Smooth muscle cell (in vitro differentiated cells): Measurements from ENCODE around the gene IPO13. TPM values are rescaled to one million over a fixed set of nuclear protein-coding genes. Genes with fewer than 3 reads are reported as not detected.

Experiments used
- DNase-seq: peaks from one replicate; lab custom pipeline; 2025; ENCODE audit not compliant: unreplicated experiment; lab: John Stamatoyannopoulos, UW
- H2AFZ ChIP-seq: fragments of 200-600 bp; sonication (generic); 2 replicates; pipeline ENCODE4 v1.6.0; 2016; ENCODE audit warnings: antibody characterized with exemption, low read depth, mild to moderate bottlenecking
- H3F3A ChIP-seq: fragments of 200-600 bp; sonication (generic); 2 replicates; pipeline ENCODE4 v1.6.0; 2017; ENCODE audit warnings: antibody characterized with exemption, low read depth
- H3K27ac ChIP-seq: fragments of 200-600 bp; sonication (generic); 2 replicates; pipeline ENCODE4 v1.5.1; 2016; ENCODE audit warnings: low read depth, mild to moderate bottlenecking
- H3K27me3 ChIP-seq: fragments of 200-600 bp; sonication (generic); 2 replicates; pipeline ENCODE4 v1.6.1; 2016; ENCODE audit warnings: low read depth, mild to moderate bottlenecking
- H3K36me3 ChIP-seq: fragments of 200-600 bp; sonication (generic); 2 replicates; pipeline ENCODE4 v1.5.1; 2016; ENCODE audit warnings: low read depth
- H3K4me1 ChIP-seq: fragments of 200-600 bp; sonication (generic); 2 replicates; pipeline ENCODE4 v1.5.1; 2016; ENCODE audit warnings: low read depth
- H3K4me2 ChIP-seq: fragments of 200-600 bp; sonication (generic); 2 replicates; pipeline ENCODE4 v1.6.0; 2016; ENCODE audit warnings: mild to moderate bottlenecking
- H3K4me3 ChIP-seq: fragments of 200-600 bp; sonication (generic); 2 replicates; pipeline ENCODE4 v1.5.1; 2016; ENCODE audit warnings: mild to moderate bottlenecking
- H3K79me2 ChIP-seq: fragments of 200-600 bp; sonication (generic); 2 replicates; pipeline ENCODE4 v1.6.0; 2016; ENCODE audit warnings: low read depth, mild to moderate bottlenecking
- H3K9ac ChIP-seq: fragments of 200-600 bp; sonication (generic); 2 replicates; pipeline ENCODE4 v1.6.0; 2016; ENCODE audit warnings: low read depth
- H3K9me3 ChIP-seq: fragments of 200-600 bp; sonication (generic); replicated peaks from 2 replicates; pipeline ENCODE4 v1.5.1; 2016; ENCODE audit warnings: low read depth
- H4K20me1 ChIP-seq: fragments of 200-600 bp; sonication (generic); 2 replicates; pipeline ENCODE4 v1.6.0; 2016; ENCODE audit warnings: low read depth
- WGBS: methylation state at CpG from one replicate; pipeline ENCODE4 v1.1.7; 2016; ENCODE audit warnings: low lambda C conversion rate; 5-methylcytosine and 5-hydroxymethylcytosine counted together
- polyA plus RNA-seq: library from polyadenylated mRNA; unstranded; fragments of >200 nt; fragmentation: Nextera tagmentation; extraction: Ambion mirVana; gene quantifications from 2 replicates; pipeline ENCODE4 v1.2.1, GENCODE V29; 2016
- total RNA-seq: library from RNA; depleted of rRNA; stranded (reverse); fragments of >200 nt; gene quantifications from 2 replicates; pipeline ENCODE4 v1.2.3, GENCODE V29; 2014
- TF ChIP-seq, protein P1 (sequence below): fragments of 200-600 bp; sonication (generic); IDR thresholded peaks from 2 replicates; pipeline ENCODE4 v1.5.1; 2017; ENCODE audit warnings: borderline replicate concordance, mild to moderate bottlenecking, antibody characterized with exemption; ENCODE audit not compliant: insufficient read depth, poor library complexity, severe bottlenecking

IPO13 gene
- total and polyA plus RNA-seq, 2 experiments from 2014 or later: 10.4 to 21.2 TPM

DNA sequence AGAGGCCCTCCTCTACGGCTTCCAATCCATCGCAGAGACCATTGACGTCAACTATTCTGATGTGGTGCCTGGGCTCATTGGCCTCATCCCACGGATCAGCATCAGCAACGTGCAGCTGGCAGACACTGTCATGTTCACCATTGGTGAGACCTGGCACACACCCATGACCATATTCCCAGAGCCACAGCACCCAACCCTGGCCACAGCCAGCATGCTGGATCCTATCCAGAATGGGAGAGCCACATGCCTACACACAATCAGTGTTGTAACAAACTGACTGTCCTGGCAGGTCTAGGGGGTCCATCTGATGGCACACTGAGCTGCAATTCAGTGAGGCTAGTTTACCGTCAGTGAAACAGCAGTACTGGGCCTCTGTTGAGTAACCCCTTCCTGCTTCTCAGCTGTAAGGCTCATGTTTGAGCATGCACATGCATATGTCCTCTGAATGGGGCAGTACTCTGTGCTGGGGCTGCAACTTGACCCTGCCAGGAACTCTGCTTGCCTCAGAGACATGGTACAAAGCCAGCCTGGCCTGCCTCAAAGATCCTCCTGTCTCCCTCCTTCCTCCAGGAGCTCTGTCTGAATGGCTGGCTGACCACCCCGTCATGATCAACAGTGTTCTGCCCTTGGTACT is 10.8 kb downstream of the IPO13 start:
- no peak for DNase-seq
- 94% methylated on average over 7 of the region's 7 CpGs for WGBS

DNA sequence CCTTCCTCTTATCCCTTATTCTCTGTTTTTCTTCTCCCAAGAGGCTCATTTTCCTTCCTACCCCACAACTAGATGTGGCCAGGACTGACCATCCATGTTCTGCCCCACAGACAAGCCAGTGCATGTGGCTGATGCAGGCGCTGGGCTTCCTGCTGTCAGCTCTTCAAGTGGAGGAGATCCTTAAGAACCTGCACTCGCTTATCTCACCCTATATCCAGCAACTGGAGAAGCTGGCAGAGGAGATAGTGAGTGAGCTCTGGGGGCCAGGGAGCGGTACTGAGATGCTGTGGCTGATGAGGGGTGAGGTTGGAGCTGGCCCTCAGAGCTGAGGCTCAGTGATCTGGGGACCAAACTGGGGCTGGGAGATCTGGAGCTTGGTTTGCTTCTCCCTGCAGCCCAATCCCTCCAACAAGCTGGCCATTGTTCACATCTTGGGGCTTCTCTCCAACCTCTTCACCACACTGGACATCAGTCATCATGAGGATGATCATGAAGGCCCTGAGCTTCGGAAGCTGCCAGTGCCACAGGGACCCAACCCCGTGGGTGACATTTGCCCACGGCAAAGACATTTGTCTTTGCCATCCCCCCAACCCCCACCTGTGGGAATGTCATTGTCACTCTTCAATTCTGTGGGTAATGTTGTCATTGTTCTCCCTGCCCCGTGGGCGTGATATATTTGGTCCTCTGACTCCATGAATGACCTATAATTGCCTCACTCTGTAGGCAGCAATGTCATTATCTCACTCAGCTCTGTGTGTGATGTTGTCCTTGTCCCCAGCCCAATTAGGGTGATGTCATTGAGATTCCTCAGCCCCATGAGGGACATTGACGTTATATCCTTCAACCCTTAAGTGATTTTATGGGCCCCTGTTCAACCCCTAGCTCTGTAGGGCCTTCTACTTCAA is 11.9 kb downstream of the IPO13 start:
- no peak overlapping the region for H2AFZ ChIP-seq
- WGBS: 92% methylated on average over 9 of the region's 9 CpGs
- no peak for DNase-seq

More for the DNA sequence above, 10.8 kb downstream of the IPO13 start:
- no peak overlapping the region for H3K27ac ChIP-seq
- no peaks in the 10 kb centered on the region for H3K9me3 ChIP-seq
- no peaks in the 10 kb centered on the region for H3K36me3 ChIP-seq
- no peaks in the 10 kb centered on the region for H3K79me2 ChIP-seq
- H3K4me2 ChIP-seq: no peak overlapping the region
- H2AFZ ChIP-seq: no peak overlapping the region
- TF ChIP-seq, protein P1, sequence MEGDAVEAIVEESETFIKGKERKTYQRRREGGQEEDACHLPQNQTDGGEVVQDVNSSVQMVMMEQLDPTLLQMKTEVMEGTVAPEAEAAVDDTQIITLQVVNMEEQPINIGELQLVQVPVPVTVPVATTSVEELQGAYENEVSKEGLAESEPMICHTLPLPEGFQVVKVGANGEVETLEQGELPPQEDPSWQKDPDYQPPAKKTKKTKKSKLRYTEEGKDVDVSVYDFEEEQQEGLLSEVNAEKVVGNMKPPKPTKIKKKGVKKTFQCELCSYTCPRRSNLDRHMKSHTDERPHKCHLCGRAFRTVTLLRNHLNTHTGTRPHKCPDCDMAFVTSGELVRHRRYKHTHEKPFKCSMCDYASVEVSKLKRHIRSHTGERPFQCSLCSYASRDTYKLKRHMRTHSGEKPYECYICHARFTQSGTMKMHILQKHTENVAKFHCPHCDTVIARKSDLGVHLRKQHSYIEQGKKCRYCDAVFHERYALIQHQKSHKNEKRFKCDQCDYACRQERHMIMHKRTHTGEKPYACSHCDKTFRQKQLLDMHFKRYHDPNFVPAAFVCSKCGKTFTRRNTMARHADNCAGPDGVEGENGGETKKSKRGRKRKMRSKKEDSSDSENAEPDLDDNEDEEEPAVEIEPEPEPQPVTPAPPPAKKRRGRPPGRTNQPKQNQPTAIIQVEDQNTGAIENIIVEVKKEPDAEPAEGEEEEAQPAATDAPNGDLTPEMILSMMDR: no peak
- H3K4me3 ChIP-seq: no peak overlapping the region
- peaks cover 33% of the 10 kb centered on the region for H4K20me1 ChIP-seq
- H3K27me3 ChIP-seq: no peaks in the 10 kb centered on the region
- H3K4me1 ChIP-seq: no peaks in the 10 kb centered on the region
- H3K9ac ChIP-seq: no peak overlapping the region
- no peaks in the 10 kb centered on the region for H3F3A ChIP-seq

DNA sequence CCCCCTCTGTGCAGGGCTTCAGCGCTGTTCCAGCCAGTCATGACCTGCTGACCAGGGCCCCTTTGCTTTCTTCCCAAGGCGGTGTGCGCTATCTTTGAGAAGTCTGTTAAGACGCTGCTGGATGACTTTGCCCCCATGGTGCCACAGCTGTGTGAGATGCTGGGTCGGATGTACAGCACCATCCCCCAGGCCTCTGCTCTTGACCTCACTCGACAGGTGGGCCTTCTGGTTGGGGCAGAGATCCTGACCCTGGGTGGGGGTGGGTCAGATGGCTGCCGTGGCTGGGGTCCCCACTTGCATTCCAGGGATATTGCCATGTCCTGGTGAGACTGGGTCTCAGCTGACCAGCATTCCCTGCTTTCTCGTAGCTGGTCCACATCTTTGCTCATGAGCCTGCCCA is 14.0 kb downstream of the IPO13 start:
- 92% methylated on average over 7 of the region's 8 CpGs for WGBS

More for the DNA sequence above, 11.9 kb downstream of the IPO13 start:
- no peaks in the 10 kb centered on the region for H3K79me2 ChIP-seq
- H3K4me1 ChIP-seq: no peaks in the 10 kb centered on the region
- no peaks in the 10 kb centered on the region for H3K27me3 ChIP-seq
- H3K9ac ChIP-seq: no peak overlapping the region
- TF ChIP-seq, protein P1: no peak
- no peaks in the 10 kb centered on the region for H3F3A ChIP-seq
- peaks cover 22% of the 10 kb centered on the region for H4K20me1 ChIP-seq
- H3K4me2 ChIP-seq: no peak overlapping the region
- H3K4me3 ChIP-seq: no peak overlapping the region
- H3K36me3 ChIP-seq: no peaks in the 10 kb centered on the region
- H3K9me3 ChIP-seq: no peaks in the 10 kb centered on the region
- no peak overlapping the region for H3K27ac ChIP-seq

More for the DNA sequence above, 14.0 kb downstream of the IPO13 start:
- Histone ChIP-seq H4K20me1 (no peaks in the 10 kb centered on the region), H3F3A (no peaks in the 10 kb centered on the region), H3K4me3 (no peak overlapping the region), H3K9ac (no peak overlapping the region), H3K79me2 (no peaks in the 10 kb centered on the region), H3K4me2 (no peak overlapping the region), H3K4me1 (no peaks in the 10 kb centered on the region), H2AFZ (no peak overlapping the region), H3K27me3 (no peaks in the 10 kb centered on the region), H3K36me3 (no peaks in the 10 kb centered on the region), H3K9me3 (no peaks in the 10 kb centered on the region), H3K27ac (no peak overlapping the region)
- TF ChIP-seq, protein P1: no peak
- DNase-seq: no peak
